ENCODE results near the gene MRM1.
A peak's percentile ranks its signal among the peaks of the same experiment; 100 is the strongest.

Gene MRM1

GRCh38 chr17:36616061-36617029 lies 15.0 kb downstream of the MRM1 start:
- no peaks in the 10 kb centered on the region for H3K36me3 ChIP-seq (ENCODE audit: insufficient read depth, low read depth, low read length)
- no peak overlapping the region for H3K27ac ChIP-seq (ENCODE audit: low read length)
- H3K4me1 ChIP-seq (ENCODE audit: insufficient read depth, low read length): peaks cover 20% of the 10 kb centered on the region; the same call in 1 of the 2 replicates
- no peaks in the 10 kb centered on the region for H3K27me3 ChIP-seq (ENCODE audit: insufficient read depth, low read length)
- H3K9ac ChIP-seq (ENCODE audit: low read depth, low read length): no peak overlapping the region
- no peaks in the 10 kb centered on the region for H3K9me3 ChIP-seq (ENCODE audit: insufficient read depth, low read depth, low read length)
- H3K4me3 ChIP-seq (ENCODE audit: low read length): no peak overlapping the region

GRCh38 chr17:36617773-36618172 lies 16.4 kb downstream of the MRM1 start:
- H3K27ac ChIP-seq (ENCODE audit: low read length): no peak overlapping the region
- H3K9me3 ChIP-seq (ENCODE audit: insufficient read depth, low read depth, low read length): no peaks in the 10 kb centered on the region
- H3K27me3 ChIP-seq (ENCODE audit: insufficient read depth, low read length): no peaks in the 10 kb centered on the region
- no peak overlapping the region for H3K9ac ChIP-seq (ENCODE audit: low read depth, low read length)
- H3K4me3 ChIP-seq (ENCODE audit: low read length): no peak overlapping the region
- peaks cover 15% of the 10 kb centered on the region; the same call in 1 of the 2 replicates for H3K4me1 ChIP-seq (ENCODE audit: insufficient read depth, low read length)
- H3K36me3 ChIP-seq (ENCODE audit: insufficient read depth, low read depth, low read length): no peaks in the 10 kb centered on the region

GRCh38 chr17:36623281-36623680 lies 21.9 kb downstream of the MRM1 start:
- Histone ChIP-seq H3K36me3 (ENCODE audit: insufficient read depth, low read depth, low read length) (no peaks in the 10 kb centered on the region), H3K4me3 (ENCODE audit: low read length) (no peak overlapping the region)

DNA sequence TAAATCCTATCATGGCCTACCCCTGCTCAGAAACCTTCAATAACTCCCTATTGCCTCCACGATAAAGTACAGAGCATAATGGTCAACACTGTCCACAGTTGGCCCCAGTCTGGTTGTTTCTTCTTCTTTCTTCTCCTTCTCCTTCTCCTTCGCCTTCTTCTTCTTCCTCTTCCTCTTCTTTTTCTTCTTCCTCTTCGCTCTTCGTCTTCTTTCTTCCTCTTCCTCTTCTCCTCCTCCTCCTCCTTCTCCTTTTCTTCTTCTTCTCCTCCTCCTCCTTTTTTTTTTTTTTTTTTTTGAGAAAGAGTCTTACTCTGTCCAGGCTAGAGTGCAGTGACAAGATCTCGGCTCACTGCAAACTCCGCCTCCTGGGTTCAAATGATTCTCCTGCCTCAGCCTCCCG lies 23.8 kb downstream of the MRM1 start:
- Histone ChIP-seq H3K4me1 (ENCODE audit: insufficient read depth, low read length) (peaks cover 6% of the 10 kb centered on the region; the same call in 1 of the 2 replicates), H3K9me3 (ENCODE audit: insufficient read depth, low read depth, low read length) (no peaks in the 10 kb centered on the region), H3K27ac (ENCODE audit: low read length) (no peak overlapping the region), H3K4me3 (ENCODE audit: low read length) (no peak overlapping the region), H3K36me3 (ENCODE audit: insufficient read depth, low read depth, low read length) (no peaks in the 10 kb centered on the region), H3K27me3 (ENCODE audit: insufficient read depth, low read length) (no peaks in the 10 kb centered on the region), H3K9ac (ENCODE audit: low read depth, low read length) (no peak overlapping the region)

More at GRCh38 chr17:36623281-36623680, 21.9 kb downstream of the MRM1 start:
- peaks cover 6% of the 10 kb centered on the region; the same call in 1 of the 2 replicates for H3K4me1 ChIP-seq (ENCODE audit: insufficient read depth, low read length)
- H3K9ac ChIP-seq (ENCODE audit: low read depth, low read length): no peak overlapping the region
- H3K27me3 ChIP-seq (ENCODE audit: insufficient read depth, low read length): no peaks in the 10 kb centered on the region
- no peaks in the 10 kb centered on the region for H3K9me3 ChIP-seq (ENCODE audit: insufficient read depth, low read depth, low read length)
- H3K27ac ChIP-seq (ENCODE audit: low read length): no peak overlapping the region

GRCh38 chr17:36627101-36627500 lies 25.7 kb downstream of the MRM1 start:
- H3K9me3 ChIP-seq (ENCODE audit: insufficient read depth, low read depth, low read length): no peaks in the 10 kb centered on the region
- peaks cover 7% of the 10 kb centered on the region; the same call in 1 of the 2 replicates for H3K4me1 ChIP-seq (ENCODE audit: insufficient read depth, low read length)
- H3K4me3 ChIP-seq (ENCODE audit: low read length): no peak overlapping the region
- H3K27me3 ChIP-seq (ENCODE audit: insufficient read depth, low read length): peaks cover 15% of the 10 kb centered on the region
- no peak overlapping the region for H3K9ac ChIP-seq (ENCODE audit: low read depth, low read length)
- H3K36me3 ChIP-seq (ENCODE audit: insufficient read depth, low read depth, low read length): no peaks in the 10 kb centered on the region
- no peak overlapping the region for H3K27ac ChIP-seq (ENCODE audit: low read length)

GRCh38 chr17:36628576-36628975 lies 27.2 kb downstream of the MRM1 start:
- peaks cover 21% of the 10 kb centered on the region for H3K4me1 ChIP-seq (ENCODE audit: insufficient read depth, low read length)
- H3K27ac ChIP-seq (ENCODE audit: low read length): no peak overlapping the region
- H3K9ac ChIP-seq (ENCODE audit: low read depth, low read length): no peak overlapping the region
- H3K36me3 ChIP-seq (ENCODE audit: insufficient read depth, low read depth, low read length): no peaks in the 10 kb centered on the region
- no peak overlapping the region for H3K4me3 ChIP-seq (ENCODE audit: low read length)
- no peaks in the 10 kb centered on the region for H3K9me3 ChIP-seq (ENCODE audit: insufficient read depth, low read depth, low read length)
- peaks cover 30% of the 10 kb centered on the region for H3K27me3 ChIP-seq (ENCODE audit: insufficient read depth, low read length)

DNA sequence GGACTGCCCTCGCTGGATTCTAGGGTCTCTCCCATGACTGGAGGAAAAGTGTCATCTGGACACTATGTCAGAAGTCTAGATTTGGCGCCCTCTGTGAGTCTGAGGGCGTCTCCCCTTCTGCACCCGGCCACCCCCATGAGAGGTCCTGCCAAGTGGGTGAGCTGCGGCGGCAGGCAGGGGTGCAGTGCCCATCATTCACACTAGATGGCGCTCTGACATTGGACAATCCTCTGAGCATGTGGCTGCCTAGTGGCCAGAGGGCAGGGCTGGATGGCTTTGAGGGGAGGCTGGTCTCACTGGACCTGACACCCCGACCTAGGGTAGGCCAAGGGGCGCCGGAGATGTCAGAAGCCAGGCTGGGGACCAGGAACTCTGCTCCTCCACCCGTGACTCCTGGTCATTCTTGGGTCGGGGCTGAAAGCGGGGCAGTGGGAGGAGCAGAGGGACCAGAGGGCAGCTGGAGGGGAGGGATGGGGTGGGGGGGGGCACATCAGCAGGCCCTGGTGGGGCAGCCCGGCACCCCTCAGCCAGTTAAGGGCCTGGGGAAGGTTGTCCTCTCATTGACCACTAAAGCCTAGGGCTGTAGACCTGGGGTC lies 28.0 kb downstream of the MRM1 start:
- Histone ChIP-seq H3K9ac (ENCODE audit: low read depth, low read length) (no peak overlapping the region), H3K4me1 (ENCODE audit: insufficient read depth, low read length) (peaks cover 24% of the 10 kb centered on the region), H3K36me3 (ENCODE audit: insufficient read depth, low read depth, low read length) (no peaks in the 10 kb centered on the region)

DNA sequence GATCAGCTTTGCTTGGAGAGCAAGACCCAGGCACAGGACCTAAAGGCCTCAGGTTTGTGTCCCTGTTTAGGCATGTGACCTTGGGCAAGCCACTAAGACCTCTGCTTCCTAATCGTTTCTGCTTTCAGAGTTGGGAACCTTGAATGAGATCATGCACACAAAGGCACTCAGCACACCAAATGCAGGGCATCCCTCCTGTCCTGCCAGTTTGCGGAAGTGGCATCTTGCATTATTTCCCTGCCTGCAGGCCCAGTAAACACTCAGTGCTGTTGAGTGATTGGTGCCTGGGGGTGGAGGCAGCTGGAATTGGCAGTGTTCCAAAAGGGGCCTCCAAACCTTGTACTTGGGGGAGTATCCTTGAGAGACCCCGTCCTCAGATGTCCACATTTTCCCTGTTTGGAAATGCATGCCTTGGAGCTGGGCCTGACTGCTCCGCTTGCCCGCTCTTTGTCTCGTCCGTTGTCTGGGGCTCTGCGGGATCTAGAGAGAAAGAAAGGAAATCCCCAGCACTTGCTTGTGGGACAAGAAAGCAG lies 28.7 kb downstream of the MRM1 start:
- H3K36me3 ChIP-seq (ENCODE audit: insufficient read depth, low read depth, low read length): no peaks in the 10 kb centered on the region
- no peak overlapping the region for H3K27ac ChIP-seq (ENCODE audit: low read length)
- H3K9ac ChIP-seq (ENCODE audit: low read depth, low read length): no peak overlapping the region
- H3K4me3 ChIP-seq (ENCODE audit: low read length): no peak overlapping the region
- H3K4me1 ChIP-seq (ENCODE audit: insufficient read depth, low read length): peaks cover 24% of the 10 kb centered on the region
- peaks cover 44% of the 10 kb centered on the region for H3K27me3 ChIP-seq (ENCODE audit: insufficient read depth, low read length)
- H3K9me3 ChIP-seq (ENCODE audit: insufficient read depth, low read depth, low read length): no peaks in the 10 kb centered on the region

More for the DNA sequence above, 28.0 kb downstream of the MRM1 start:
- peaks cover 37% of the 10 kb centered on the region for H3K27me3 ChIP-seq (ENCODE audit: insufficient read depth, low read length)
- no peak overlapping the region for H3K27ac ChIP-seq (ENCODE audit: low read length)
- no peak overlapping the region for H3K4me3 ChIP-seq (ENCODE audit: low read length)
- no peaks in the 10 kb centered on the region for H3K9me3 ChIP-seq (ENCODE audit: insufficient read depth, low read depth, low read length)

DNA sequence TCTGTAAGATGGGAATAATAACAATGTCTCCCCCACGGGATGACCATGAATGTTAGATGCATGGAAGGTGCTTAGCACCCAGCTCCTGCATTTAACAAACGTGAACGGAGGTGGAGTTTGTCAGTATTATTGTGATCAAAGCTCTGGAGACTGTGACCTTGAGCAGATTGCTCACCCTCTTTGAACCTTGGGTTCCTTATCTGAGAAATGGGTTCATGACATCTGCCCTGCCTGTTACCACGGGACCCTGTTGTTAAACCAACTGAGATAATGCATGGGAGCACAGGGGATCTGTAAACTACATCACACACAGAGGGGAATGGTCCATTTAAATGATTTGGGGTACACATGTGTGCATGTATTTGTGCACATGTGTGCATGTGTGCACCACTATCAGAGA lies 29.6 kb downstream of the MRM1 start:
- H3K4me1 ChIP-seq (ENCODE audit: insufficient read depth, low read length): peaks cover 24% of the 10 kb centered on the region
- H3K4me3 ChIP-seq (ENCODE audit: low read length): no peak overlapping the region
- H3K36me3 ChIP-seq (ENCODE audit: insufficient read depth, low read depth, low read length): no peaks in the 10 kb centered on the region
- H3K9ac ChIP-seq (ENCODE audit: low read depth, low read length): no peak overlapping the region
- H3K9me3 ChIP-seq (ENCODE audit: insufficient read depth, low read depth, low read length): no peaks in the 10 kb centered on the region
- H3K27me3 ChIP-seq (ENCODE audit: insufficient read depth, low read length): peaks cover 49% of the 10 kb centered on the region
- H3K27ac ChIP-seq (ENCODE audit: low read length): no peak overlapping the region

- Histone ChIP-seq H3K27ac (ENCODE audit: low read length) (no peak overlapping the region), H3K4me1 (ENCODE audit: insufficient read depth, low read length) (peaks cover 17% of the 10 kb centered on the region), H3K9me3 (ENCODE audit: insufficient read depth, low read depth, low read length) (no peaks in the 10 kb centered on the region), H3K36me3 (ENCODE audit: insufficient read depth, low read depth, low read length) (no peaks in the 10 kb centered on the region), H3K27me3 (ENCODE audit: insufficient read depth, low read length) (peaks cover 63% of the 10 kb centered on the region), H3K9ac (ENCODE audit: low read depth, low read length) (no peak overlapping the region; the same call in 1 of the 2 replicates), H3K4me3 (ENCODE audit: low read length) (peak overlapping the region; percentile 49; the same call in 1 of the 2 replicates)
These were observed 31.8 kb downstream of the MRM1 start for GRCh38 chr17:36632916-36633771.

DNA sequence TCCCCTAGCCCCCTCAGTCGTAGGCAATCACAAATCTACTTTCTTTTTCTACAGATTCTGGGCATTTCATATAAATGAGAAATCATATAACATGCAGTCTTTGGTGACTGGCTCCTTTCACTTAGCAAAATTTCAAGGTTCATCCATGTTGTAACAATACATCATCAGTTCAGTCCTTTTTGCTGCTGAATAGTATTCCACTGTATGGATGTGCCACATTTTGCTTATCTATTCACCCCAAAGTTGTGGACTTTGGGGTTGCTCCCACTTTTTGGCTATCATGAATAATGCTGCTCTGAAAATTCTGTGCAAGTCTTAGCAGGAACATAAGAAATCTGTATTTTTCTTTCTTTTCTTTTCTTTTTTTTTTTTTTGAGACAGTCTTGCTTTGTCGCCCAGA lies 39.0 kb downstream of the MRM1 start:
- Histone ChIP-seq H3K9ac (ENCODE audit: low read depth, low read length) (no peak overlapping the region), H3K4me1 (ENCODE audit: insufficient read depth, low read length) (peaks cover 5% of the 10 kb centered on the region; the same call in 1 of the 2 replicates), H3K27ac (ENCODE audit: low read length) (no peak overlapping the region), H3K36me3 (ENCODE audit: insufficient read depth, low read depth, low read length) (no peaks in the 10 kb centered on the region), H3K4me3 (ENCODE audit: low read length) (no peak overlapping the region), H3K27me3 (ENCODE audit: insufficient read depth, low read length) (peaks cover 87% of the 10 kb centered on the region), H3K9me3 (ENCODE audit: insufficient read depth, low read depth, low read length) (no peaks in the 10 kb centered on the region)
